ENCODE results near the gene PSEN1. TPM values are rescaled to one million over a fixed set of nuclear protein-coding genes. Genes with fewer than 3 reads are reported as not detected.

The PSEN1 gene
- total and polyA plus RNA-seq, 2 of the 8 experiments (the other 6 are each of a cell fraction or from before 2014, with no cell fraction given): 10.1 to 38.7 TPM

GRCh38 chr14:73100334-73100733 lies 36.0 kb upstream of the PSEN1 start:
- Histone ChIP-seq H3K4me1 (replicated peaks in 1 of 4; ENCODE audit: control insufficient read depth in 3 of 4, insufficient read depth in 4 of 4, low read length in 3 of 4) (no peaks in the 10 kb centered on the region), H3K4me2 (ENCODE audit: insufficient read depth in 1 of 2, low read depth in 2 of 2, low read length in 2 of 2) (no peak overlapping the region), H4K5ac (ENCODE audit: insufficient read length, low read depth, low read length) (no peak overlapping the region), H2BK15ac (ENCODE audit: low read length) (no peak overlapping the region), H3K56ac (replicated peaks; ENCODE audit: insufficient read length, low read depth, low read length) (no peak overlapping the region), H3K18ac (ENCODE audit: extremely low read depth, low read length) (no peak overlapping the region), H3K4ac (replicated peaks; ENCODE audit: insufficient read length, low read depth, low read length) (no peak overlapping the region), H3K36me3 (ENCODE audit: control insufficient read depth in 2 of 4, insufficient read depth in 4 of 4, low read length in 3 of 4) (peaks cover 22 to 92% (median 56%) of the 10 kb centered on the region in 4 experiments), H4K8ac (ENCODE audit: extremely low read depth, insufficient read depth, low read length) (no peak overlapping the region), H2BK20ac (ENCODE audit: low read length) (no peak overlapping the region), H2BK12ac (ENCODE audit: low read depth, low read length) (no peak overlapping the region), H2AFZ (ENCODE audit: low read length) (no peak overlapping the region), H2BK120ac (replicated peaks; ENCODE audit: low read depth, low read length) (no peak overlapping the region), H3K27me3 (replicated peaks in 1 of 4; ENCODE audit: control insufficient read depth in 3 of 4, extremely low read depth in 1 of 4, insufficient read depth in 3 of 4, low read length in 3 of 4) (no peaks in the 10 kb centered on the region), H3K23ac (ENCODE audit: insufficient read length) (no peak overlapping the region), H3K23me2 (ENCODE audit: low read depth, low read length) (no peaks in the 10 kb centered on the region), H4K91ac (replicated peaks; ENCODE audit: insufficient read length, low read length) (no peak overlapping the region), H3K79me2 (ENCODE audit: control insufficient read depth in 1 of 2, insufficient read depth in 2 of 2, low read length in 2 of 2) (peaks cover 0 to 26% of the 10 kb centered on the region in 2 experiments; a peak in 3 of 4 replicates), H3K4me3 (ENCODE audit: extremely low read depth in 1 of 4, insufficient read depth in 2 of 4, low read depth in 3 of 4, low read length in 4 of 4) (no peak overlapping the region), H3K27ac (ENCODE audit: low read depth, low read length) (no peak overlapping the region), H3K9ac (replicated peaks in 1 of 4; ENCODE audit: extremely low read depth in 1 of 4, low read depth in 3 of 4, low read length in 3 of 4) (no peak overlapping the region), H4K20me1 (replicated peaks in 1 of 2; ENCODE audit: control insufficient read depth in 1 of 2, insufficient read depth in 2 of 2, low read length in 2 of 2) (peaks cover 4% of the 10 kb centered on the region in 2 experiments), H3K79me1 (ENCODE audit: low read depth, low read length) (peaks cover 2% of the 10 kb centered on the region; the same call in 1 of the 2 replicates), H3K14ac (ENCODE audit: insufficient read length) (no peak overlapping the region), H2AK5ac (ENCODE audit: low read depth, low read length) (no peak overlapping the region), H3K9me3 (ENCODE audit: insufficient read depth in 2 of 2, low read depth in 1 of 2, low read length in 1 of 2) (no peaks in the 10 kb centered on the region), H2BK5ac (ENCODE audit: low read depth, low read length) (no peak overlapping the region)
- 99% methylated on average over 4 of the region's 4 CpGs; no CpG with 5 or more reads in 1 of the 2 experiments for WGBS, 2 experiments (ENCODE audit: extremely low coverage in 1 of 2, insufficient coverage in 1 of 2, insufficient read length in 1 of 2, insufficient replicate concordance in 2 of 2, low coverage in 1 of 2, low lambda C conversion rate in 2 of 2, missing lambda C conversion rate in 1 of 2)
- ChIA-PET POLR2A (ENCODE audit: partially characterized antibody) (interaction anchor here (0.6 to 1.2 kb wide), 3 partner anchors 10 to 34 kb away, joined by 3 to 4 read pairs (median 3); no protein-coding TSS in a partner anchor), CTCF (ENCODE audit: partially characterized antibody) (interaction anchor here (0.8 to 1.3 kb wide), 2 partner anchors 10 to 16 kb away, joined by 3 read pairs; no protein-coding TSS in a partner anchor)
- TF ChIP-seq BACH1 (IDR thresholded peaks at IDR 0.05; ENCODE audit: low read length) (no peak), NRF1 (IDR thresholded peaks at IDR 0.05; ENCODE audit: low read depth, low read length) (no peak), SIN3A (conservative IDR thresholded peaks at IDR 0.05 in 1 of 2, IDR thresholded peaks at IDR 0.05 in 1 of 2; ENCODE audit: low read depth in 1 of 2, low read length in 2 of 2) (no peak), BRCA1 (IDR thresholded peaks at IDR 0.05; ENCODE audit: low read depth, low read length) (no peak), PHF8 (conservative IDR thresholded peaks at IDR 0.05; ENCODE audit: low read depth, low read length) (no peak), CTBP2 (IDR thresholded peaks at IDR 0.05; ENCODE audit: borderline replicate concordance, insufficient read depth, insufficient read length, low read length) (no peak), RAD21 (IDR thresholded peaks at IDR 0.05 in 1 of 2, conservative IDR thresholded peaks at IDR 0.05 in 1 of 2; ENCODE audit: low read depth in 2 of 2, low read length in 2 of 2) (no peak), CBX8 (IDR thresholded peaks at IDR 0.05; ENCODE audit: borderline replicate concordance, low read depth, low read length) (no peak), CBX5 (IDR thresholded peaks at IDR 0.05; ENCODE audit: low read depth, low read length) (no peak)
- DNase-seq (ENCODE audit: low read depth in 1 of 2, low spot score in 2 of 2) (no peak), FAIRE-seq (no peak)

Measured in H1 (cell line).